K562 (cell line): ENCODE data around the gene ATP10B. TPM values are rescaled to one million over a fixed set of nuclear protein-coding genes. Genes with fewer than 3 reads are reported as not detected.

Experiments
- MIER1 ChIP-seq: fragments of 450-650 bp; IDR thresholded peaks from 2 replicates; pipeline ENCODE4 v1.6.1; 2016; ENCODE audit warnings: antibody characterized with exemption, mild to moderate bottlenecking, low read depth
- POLR2AphosphoS2 ChIP-seq: IDR thresholded peaks from 2 replicates; pipeline ENCODE4 v1.6.1; 2012; ENCODE audit warnings: low read length, improper control_type of control experiment
- RBM15 ChIP-seq: fragments of 200-400 bp; formaldehyde crosslinking; IDR thresholded peaks from 2 replicates; pipeline ENCODE4 v1.6.1; 2018; ENCODE audit warnings: mild to moderate bottlenecking, low read length, moderate library complexity; ENCODE audit not compliant: insufficient read depth
- SNAPC5 ChIP-seq: fragments of 250-450 bp; sonication (Bioruptor Pico); IDR thresholded peaks from 2 replicates; pipeline ENCODE4 v1.8.0; 2021; ENCODE audit warnings: moderate library complexity, mild to moderate bottlenecking, inconsistent platforms
- ZBTB2 ChIP-seq: fragments of 450-650 bp; IDR thresholded peaks from 2 replicates; pipeline ENCODE4 v1.6.1; 2016; ENCODE audit warnings: antibody characterized with exemption
- ZC3H8 ChIP-seq: fragments of 450-650 bp; IDR thresholded peaks from 2 replicates; pipeline ENCODE4 v1.6.1; 2017
- ZNF316 ChIP-seq: fragments of 450-650 bp; IDR thresholded peaks from 2 replicates; pipeline ENCODE4 v1.6.1; 2016
- ZNF551 ChIP-seq: fragments of 250-450 bp; sonication (Bioruptor Pico); IDR thresholded peaks from 2 replicates; pipeline ENCODE4 v1.5.0; 2021; ENCODE audit warnings: mild to moderate bottlenecking, moderate library complexity
- ZNF644 ChIP-seq: fragments of 200-800 bp; sonication (Bioruptor generic); IDR thresholded peaks from 2 replicates; pipeline ENCODE4 v1.6.1; 2016; ENCODE audit warnings: low read depth, missing genetic modification characterization, missing compliant biosample characterization
- ZNF696 ChIP-seq: fragments of 250-450 bp; sonication (Bioruptor Pico); conservative IDR thresholded peaks from 2 replicates; pipeline ENCODE4 v1.4.0; 2020; ENCODE audit warnings: mild to moderate bottlenecking, moderate library complexity
- polyA plus RNA-seq, 8 experiments: library from polyadenylated mRNA; depleted of rRNA in 4 of 8; stranded (reverse) in 5 of 8; unstranded in 3 of 8; fragments of >200 nt; fragmentation: Nextera tagmentation in 2 of 8; fragmentation: Illumina TruSeq in 1 of 8; extraction: Ambion mirVana in 2 of 8; extraction: Trizol in 1 of 8; gene quantifications; 2 replicates each; pipeline versions ENCODE4 v1.2.1 to v1.2.3, GENCODE V29; 2011 to 2014; ENCODE audit warnings: inconsistent platforms in 1 of 8, missing spikeins in 1 of 8
- total RNA-seq, 7 experiments: library from RNA; depleted of rRNA in 6 of 7; stranded (reverse); fragments of >200 nt in 6 of 7; fragmentation: Illumina TruSeq in 2 of 7; extraction: Trizol in 2 of 7; gene quantifications; 2 replicates each; pipeline versions ENCODE4 v1.2.1 to v1.2.3, GENCODE V29; 2011 to 2021; ENCODE audit warnings: low replicate concordance in 1 of 7
- TF ChIP-seq, protein P1 (sequence below): fragments of 450-650 bp; conservative IDR thresholded peaks from 2 replicates; pipeline ENCODE4 v1.6.1; 2016; ENCODE audit warnings: missing genetic modification characterization, low read depth, mild to moderate bottlenecking, missing compliant biosample characterization, moderate library complexity
- TF ChIP-seq, protein P2 (sequence below): sonication (generic); formaldehyde crosslinking; IDR thresholded peaks from 2 replicates; pipeline ENCODE4 v1.8.1; 2023; ENCODE audit warnings: mild to moderate bottlenecking, missing genetic modification reagents
- TF ChIP-seq, protein P3 (sequence below): fragments of 250-450 bp; sonication (Bioruptor Pico); IDR thresholded peaks from 2 replicates; pipeline ENCODE4 v1.5.0; 2021

The ATP10B gene
- total and polyA plus RNA-seq, 9 of the 15 experiments (the other 6 are each of a cell fraction or from before 2014, with no cell fraction given) = 0.04 TPM; not detected in 8

GRCh38 chr5:160742446-160742845, 109.6 kb downstream of the ATP10B start (continued):
- TF ChIP-seq SNAPC5 (CRISPR knock-in tag) = no peak
- no peak for TF ChIP-seq ZNF551 (CRISPR knock-in tag)
- TF ChIP-seq ZNF696 (CRISPR knock-in tag) = no peak
- TF ChIP-seq POLR2AphosphoS2 = no peak
- TF ChIP-seq MIER1 = no peak
- TF ChIP-seq, protein P1, sequence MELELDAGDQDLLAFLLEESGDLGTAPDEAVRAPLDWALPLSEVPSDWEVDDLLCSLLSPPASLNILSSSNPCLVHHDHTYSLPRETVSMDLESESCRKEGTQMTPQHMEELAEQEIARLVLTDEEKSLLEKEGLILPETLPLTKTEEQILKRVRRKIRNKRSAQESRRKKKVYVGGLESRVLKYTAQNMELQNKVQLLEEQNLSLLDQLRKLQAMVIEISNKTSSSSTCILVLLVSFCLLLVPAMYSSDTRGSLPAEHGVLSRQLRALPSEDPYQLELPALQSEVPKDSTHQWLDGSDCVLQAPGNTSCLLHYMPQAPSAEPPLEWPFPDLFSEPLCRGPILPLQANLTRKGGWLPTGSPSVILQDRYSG (tag) = no peak
- TF ChIP-seq, protein P2, sequence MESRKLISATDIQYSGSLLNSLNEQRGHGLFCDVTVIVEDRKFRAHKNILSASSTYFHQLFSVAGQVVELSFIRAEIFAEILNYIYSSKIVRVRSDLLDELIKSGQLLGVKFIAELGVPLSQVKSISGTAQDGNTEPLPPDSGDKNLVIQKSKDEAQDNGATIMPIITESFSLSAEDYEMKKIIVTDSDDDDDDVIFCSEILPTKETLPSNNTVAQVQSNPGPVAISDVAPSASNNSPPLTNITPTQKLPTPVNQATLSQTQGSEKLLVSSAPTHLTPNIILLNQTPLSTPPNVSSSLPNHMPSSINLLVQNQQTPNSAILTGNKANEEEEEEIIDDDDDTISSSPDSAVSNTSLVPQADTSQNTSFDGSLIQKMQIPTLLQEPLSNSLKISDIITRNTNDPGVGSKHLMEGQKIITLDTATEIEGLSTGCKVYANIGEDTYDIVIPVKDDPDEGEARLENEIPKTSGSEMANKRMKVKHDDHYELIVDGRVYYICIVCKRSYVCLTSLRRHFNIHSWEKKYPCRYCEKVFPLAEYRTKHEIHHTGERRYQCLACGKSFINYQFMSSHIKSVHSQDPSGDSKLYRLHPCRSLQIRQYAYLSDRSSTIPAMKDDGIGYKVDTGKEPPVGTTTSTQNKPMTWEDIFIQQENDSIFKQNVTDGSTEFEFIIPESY (CRISPR knock-in tag) = no peak
- TF ChIP-seq, protein P3, sequence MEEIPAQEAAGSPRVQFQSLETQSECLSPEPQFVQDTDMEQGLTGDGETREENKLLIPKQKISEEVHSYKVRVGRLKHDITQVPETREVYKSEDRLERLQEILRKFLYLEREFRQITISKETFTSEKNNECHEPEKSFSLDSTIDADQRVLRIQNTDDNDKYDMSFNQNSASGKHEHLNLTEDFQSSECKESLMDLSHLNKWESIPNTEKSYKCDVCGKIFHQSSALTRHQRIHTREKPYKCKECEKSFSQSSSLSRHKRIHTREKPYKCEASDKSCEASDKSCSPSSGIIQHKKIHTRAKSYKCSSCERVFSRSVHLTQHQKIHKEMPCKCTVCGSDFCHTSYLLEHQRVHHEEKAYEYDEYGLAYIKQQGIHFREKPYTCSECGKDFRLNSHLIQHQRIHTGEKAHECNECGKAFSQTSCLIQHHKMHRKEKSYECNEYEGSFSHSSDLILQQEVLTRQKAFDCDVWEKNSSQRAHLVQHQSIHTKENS (CRISPR knock-in tag) = no peak
- no peak for TF ChIP-seq ZNF316
- TF ChIP-seq ZNF644 (tag) = no peak
- no peak for TF ChIP-seq ZC3H8
- no peak for TF ChIP-seq ZBTB2
- TF ChIP-seq RBM15 = no peak
